GM23248 (cell line): ENCODE results near the gene LPIN1. TPM values are rescaled to one million over a fixed set of nuclear protein-coding genes. Genes with fewer than 3 reads are reported as not detected.

Experiments
- DNase-seq: peaks from one replicate; pipeline ENCODE4 v3.0.0-alpha.2; 2015
- H2AFZ ChIP-seq: fragments of 200-600 bp; sonication (generic); 2 replicates; pipeline ENCODE4 v1.6.1; 2016; ENCODE audit warnings: antibody characterized with exemption
- H3F3A ChIP-seq: fragments of 200-600 bp; sonication (generic); 2 replicates; pipeline ENCODE4 v1.6.1; 2016; ENCODE audit warnings: mild to moderate bottlenecking, antibody characterized with exemption, mixed run types; ENCODE audit not compliant: insufficient read depth
- H3K27ac ChIP-seq: fragments of 200-600 bp; sonication (generic); 2 replicates; pipeline ENCODE4 v1.5.1; 2016; ENCODE audit warnings: mild to moderate bottlenecking
- H3K27me3 ChIP-seq: fragments of 200-600 bp; sonication (generic); replicated peaks from 2 replicates; pipeline ENCODE4 v1.6.1; 2016; ENCODE audit warnings: mild to moderate bottlenecking; ENCODE audit not compliant: insufficient read depth
- H3K36me3 ChIP-seq: fragments of 200-600 bp; sonication (generic); 2 replicates; pipeline ENCODE4 v1.6.1; 2016; ENCODE audit warnings: low read depth, mild to moderate bottlenecking
- H3K4me1 ChIP-seq: fragments of 200-600 bp; sonication (generic); 2 replicates; pipeline ENCODE4 v1.6.1; 2016; ENCODE audit warnings: mild to moderate bottlenecking; ENCODE audit not compliant: insufficient read depth
- H3K4me2 ChIP-seq: fragments of 200-600 bp; sonication (generic); one replicate; pipeline ENCODE4 v1.6.1; 2016; ENCODE audit warnings: mild to moderate bottlenecking; ENCODE audit not compliant: unreplicated experiment
- H3K4me3 ChIP-seq: fragments of 200-600 bp; sonication (generic); 2 replicates; pipeline ENCODE4 v1.5.1; 2016; ENCODE audit warnings: mild to moderate bottlenecking
- H3K79me2 ChIP-seq: fragments of 200-600 bp; sonication (generic); 2 replicates; pipeline ENCODE4 v1.6.1; 2016; ENCODE audit warnings: mild to moderate bottlenecking; ENCODE audit not compliant: insufficient read depth
- H3K9ac ChIP-seq: fragments of 200-600 bp; sonication (generic); 2 replicates; pipeline ENCODE4 v1.6.1; 2016; ENCODE audit warnings: mild to moderate bottlenecking
- H3K9me2 ChIP-seq: fragments of 200-600 bp; sonication (generic); 2 replicates; pipeline ENCODE4 v1.6.1; 2016; ENCODE audit warnings: mixed run types, mild to moderate bottlenecking, moderate library complexity; ENCODE audit not compliant: insufficient read depth
- H3K9me3 ChIP-seq: fragments of 200-600 bp; sonication (generic); one replicate; pipeline ENCODE4 v1.6.1; 2017; ENCODE audit warnings: low read depth
- H4K20me1 ChIP-seq: fragments of 200-600 bp; sonication (generic); 2 replicates; pipeline ENCODE4 v1.6.0; 2016; ENCODE audit not compliant: insufficient read depth
- EZH2 ChIP-seq: fragments of 200-600 bp; sonication (generic); IDR thresholded peaks from 2 replicates; pipeline ENCODE4 v1.6.1; 2018; ENCODE audit warnings: antibody characterized with exemption, mild to moderate bottlenecking; ENCODE audit not compliant: insufficient read depth, poor library complexity, severe bottlenecking
- EZH2phosphoT487 ChIP-seq: fragments of 200-600 bp; sonication (generic); IDR thresholded peaks from 2 replicates; pipeline ENCODE4 v1.6.1; 2018; ENCODE audit warnings: antibody characterized with exemption, moderate library complexity, mild to moderate bottlenecking, low read depth; ENCODE audit not compliant: insufficient read depth
- WGBS, 2 experiments: methylation state at CpG; one replicate each; pipeline ENCODE4 v1.1.6; 2015 to 2017; ENCODE audit warnings: low lambda C conversion rate in 2 of 2, low coverage in 1 of 2; ENCODE audit errors: missing lambda C conversion rate in 2 of 2; 5-methylcytosine and 5-hydroxymethylcytosine counted together
- in situ Hi-C: fragments of 300-500 bp; cut with MboI; formaldehyde crosslinking; loops from 2 replicates; pipeline ENCODE4 v1.15.0; 2020
- polyA plus RNA-seq: library from polyadenylated mRNA; unstranded; fragments of >200 nt; fragmentation: Nextera tagmentation; extraction: Ambion mirVana; gene quantifications from 2 replicates; pipeline ENCODE4 v1.2.1, GENCODE V29; 2016
- total RNA-seq: library from RNA; depleted of rRNA; stranded (reverse); fragments of >200 nt; shearing (Covaris generic); gene quantifications from 2 replicates; pipeline ENCODE4 v1.2.3, GENCODE V29; 2014

Gene LPIN1
- total and polyA plus RNA-seq, 2 experiments from 2014 or later, result 11.2 to 12.6 TPM

GRCh38 chr2:11835403-11835802, 89.0 kb downstream of the LPIN1 start:
- peaks cover 29% of the 10 kb centered on the region for H3F3A ChIP-seq
- H3K9ac ChIP-seq, result no peak overlapping the region
- no peak overlapping the region for H3K27ac ChIP-seq
- TF ChIP-seq EZH2, result no peak
- no peak for TF ChIP-seq EZH2phosphoT487
- DNase-seq, result peak; percentile 17
- H3K79me2 ChIP-seq, result no peaks in the 10 kb centered on the region
- H3K9me3 ChIP-seq, result no peaks in the 10 kb centered on the region
- H3K4me1 ChIP-seq, result peaks cover 25% of the 10 kb centered on the region
- H2AFZ ChIP-seq, result no peak overlapping the region
- no peak overlapping the region for H3K4me2 ChIP-seq
- H3K36me3 ChIP-seq, result no peaks in the 10 kb centered on the region
- no peaks in the 10 kb centered on the region for H3K27me3 ChIP-seq
- H3K4me3 ChIP-seq, result no peak overlapping the region
- no peaks in the 10 kb centered on the region for H4K20me1 ChIP-seq
- H3K9me2 ChIP-seq, result no peaks in the 10 kb centered on the region
- 81 to 85% methylated on average over 4 of the region's 4 CpGs for WGBS, 2 experiments
- in situ Hi-C loops, result loop anchor here (10.0 to 25.0 kb wide), 2 partner anchors 879 to 1177 kb away; partner anchors contain the start of gene TRIB2

- no peak overlapping the region for H3K9ac ChIP-seq
- in situ Hi-C loops, result loop anchor here (10.0 to 25.0 kb wide), 2 partner anchors 878 to 1176 kb away; partner anchors contain the start of gene TRIB2
- no peaks in the 10 kb centered on the region for H3K36me3 ChIP-seq
- H3K4me3 ChIP-seq, result no peak overlapping the region
- no peaks in the 10 kb centered on the region for H3K9me3 ChIP-seq
- no peak overlapping the region for H3K27ac ChIP-seq
- no peaks in the 10 kb centered on the region for H3K27me3 ChIP-seq
- no peak for DNase-seq
- TF ChIP-seq EZH2phosphoT487, result no peak
- no peak for TF ChIP-seq EZH2
- H3F3A ChIP-seq, result peaks cover 18% of the 10 kb centered on the region
- 81 to 83% methylated on average over 7 of the region's 7 CpGs for WGBS, 2 experiments
- H3K9me2 ChIP-seq, result no peaks in the 10 kb centered on the region
- no peak overlapping the region for H3K4me2 ChIP-seq
- H2AFZ ChIP-seq, result no peak overlapping the region
- no peaks in the 10 kb centered on the region for H4K20me1 ChIP-seq
- H3K4me1 ChIP-seq, result peaks cover 16% of the 10 kb centered on the region
- H3K79me2 ChIP-seq, result no peaks in the 10 kb centered on the region
Measured at GRCh38 chr2:11836647-11837219, 90.3 kb downstream of the LPIN1 start.

- Histone ChIP-seq H3K9me2 (no peaks in the 10 kb centered on the region), H3K9me3 (no peaks in the 10 kb centered on the region), H3K4me3 (no peak overlapping the region), H3K79me2 (no peaks in the 10 kb centered on the region), H4K20me1 (no peaks in the 10 kb centered on the region), H2AFZ (no peak overlapping the region), H3F3A (peaks cover 13% of the 10 kb centered on the region), H3K27ac (no peak overlapping the region), H3K4me2 (no peak overlapping the region), H3K27me3 (no peaks in the 10 kb centered on the region), H3K4me1 (peaks cover 13% of the 10 kb centered on the region), H3K9ac (no peak overlapping the region), H3K36me3 (no peaks in the 10 kb centered on the region)
- 67 to 68% methylated on average over 9 to 10 of the region's 10 CpGs for WGBS, 2 experiments
- TF ChIP-seq EZH2phosphoT487 (no peak), EZH2 (no peak)
- in situ Hi-C loops, result loop anchor here (10.0 to 25.0 kb wide), 2 partner anchors 877 to 1174 kb away; partner anchors contain the start of gene TRIB2
- no peak for DNase-seq
Measured at GRCh38 chr2:11837875-11838734, 91.7 kb downstream of the LPIN1 start.

GRCh38 chr2:11839916-11840315, 93.5 kb downstream of the LPIN1 start:
- Histone ChIP-seq H3K4me3 (no peak overlapping the region), H3K4me1 (no peaks in the 10 kb centered on the region), H2AFZ (no peak overlapping the region), H3F3A (no peaks in the 10 kb centered on the region), H3K9ac (no peak overlapping the region), H4K20me1 (no peaks in the 10 kb centered on the region), H3K36me3 (no peaks in the 10 kb centered on the region), H3K79me2 (no peaks in the 10 kb centered on the region), H3K27ac (no peak overlapping the region), H3K9me2 (no peaks in the 10 kb centered on the region), H3K27me3 (no peaks in the 10 kb centered on the region), H3K9me3 (no peaks in the 10 kb centered on the region), H3K4me2 (no peak overlapping the region)
- TF ChIP-seq EZH2phosphoT487 (no peak), EZH2 (no peak)
- 53 to 56% methylated on average over 4 of the region's 4 CpGs for WGBS, 2 experiments
- no peak for DNase-seq
- in situ Hi-C loops, result loop anchor here (10.0 to 25.0 kb wide), 2 partner anchors 875 to 1172 kb away; partner anchors contain the start of gene TRIB2
